ENCODE data around the gene USP17L25.
"Not testable (repeated sequence)": the region's sequence is repeated elsewhere in the genome, so short reads cannot be mapped to it uniquely, and the experiment has no call there.

The USP17L25 gene, protein sequence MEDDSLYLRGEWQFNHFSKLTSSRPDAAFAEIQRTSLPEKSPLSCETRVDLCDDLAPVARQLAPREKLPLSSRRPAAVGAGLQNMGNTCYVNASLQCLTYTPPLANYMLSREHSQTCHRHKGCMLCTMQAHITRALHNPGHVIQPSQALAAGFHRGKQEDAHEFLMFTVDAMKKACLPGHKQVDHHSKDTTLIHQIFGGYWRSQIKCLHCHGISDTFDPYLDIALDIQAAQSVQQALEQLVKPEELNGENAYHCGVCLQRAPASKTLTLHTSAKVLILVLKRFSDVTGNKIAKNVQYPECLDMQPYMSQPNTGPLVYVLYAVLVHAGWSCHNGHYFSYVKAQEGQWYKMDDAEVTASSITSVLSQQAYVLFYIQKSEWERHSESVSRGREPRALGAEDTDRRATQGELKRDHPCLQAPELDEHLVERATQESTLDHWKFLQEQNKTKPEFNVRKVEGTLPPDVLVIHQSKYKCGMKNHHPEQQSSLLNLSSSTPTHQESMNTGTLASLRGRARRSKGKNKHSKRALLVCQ

GRCh38 chr4:9329611-9330010, at the start of gene USP17L25:
Gene USP17L25 (plus strand): TSS chr4:9329911. CDS start chr4:9329911, 0 bp downstream.
- not testable (repeated sequence) for ATAC-seq

- not testable (repeated sequence) for ATAC-seq
Observed at GRCh38 chr4:9324191-9324590, 5.5 kb upstream of the USP17L25 start.

DNA sequence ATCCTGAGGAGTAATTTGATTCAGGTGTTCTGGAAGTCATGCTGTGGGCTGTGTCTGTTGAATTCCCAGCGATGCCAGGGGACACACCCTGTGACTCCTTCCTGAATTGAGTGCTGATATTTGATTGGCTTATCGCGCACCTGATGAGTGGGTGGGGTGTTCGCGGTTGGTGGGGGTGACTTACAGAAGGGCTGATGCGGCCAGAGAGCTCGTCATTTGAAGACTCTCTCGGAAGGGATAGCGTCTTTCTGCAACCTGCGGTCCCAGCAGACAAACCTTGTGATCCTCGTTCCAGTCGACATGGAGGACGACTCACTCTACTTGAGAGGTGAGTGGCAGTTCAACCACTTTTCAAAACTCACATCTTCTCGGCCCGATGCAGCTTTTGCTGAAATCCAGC, 4.8 kb upstream of the USP17L25 start, which contains the start of gene USP17L24:
Gene USP17L24, plus strand, starts transcription at position 301 of the 400 bp plus-strand sequence. Its CDS starts 0 bp downstream, at position 301.
- ATAC-seq, result not testable (repeated sequence)

DNA sequence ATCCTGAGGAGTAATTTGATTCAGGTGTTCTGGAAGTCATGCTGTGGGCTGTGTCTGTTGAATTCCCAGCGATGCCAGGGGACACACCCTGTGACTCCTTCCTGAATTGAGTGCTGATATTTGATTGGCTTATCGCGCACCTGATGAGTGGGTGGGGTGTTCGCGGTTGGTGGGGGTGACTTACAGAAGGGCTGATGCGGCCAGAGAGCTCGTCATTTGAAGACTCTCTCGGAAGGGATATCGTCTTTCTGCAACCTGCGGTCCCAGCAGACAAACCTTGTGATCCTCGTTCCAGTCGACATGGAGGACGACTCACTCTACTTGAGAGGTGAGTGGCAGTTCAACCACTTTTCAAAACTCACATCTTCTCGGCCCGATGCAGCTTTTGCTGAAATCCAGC, 4.6 kb downstream of the USP17L25 start, which contains the start of gene USP17L26:
Gene USP17L26, plus strand, starts transcription at position 301 of the 400 bp plus-strand sequence. Its CDS starts 0 bp downstream, at position 301.
- not testable (repeated sequence) for ATAC-seq

- not testable (repeated sequence) for ATAC-seq
Observed at GRCh38 chr4:9339103-9339502, 9.4 kb downstream of the USP17L25 start, which contains the start of gene USP17L5. Gene USP17L5 (plus strand): TSS chr4:9339403. CDS start chr4:9339403, 0 bp downstream.

DNA sequence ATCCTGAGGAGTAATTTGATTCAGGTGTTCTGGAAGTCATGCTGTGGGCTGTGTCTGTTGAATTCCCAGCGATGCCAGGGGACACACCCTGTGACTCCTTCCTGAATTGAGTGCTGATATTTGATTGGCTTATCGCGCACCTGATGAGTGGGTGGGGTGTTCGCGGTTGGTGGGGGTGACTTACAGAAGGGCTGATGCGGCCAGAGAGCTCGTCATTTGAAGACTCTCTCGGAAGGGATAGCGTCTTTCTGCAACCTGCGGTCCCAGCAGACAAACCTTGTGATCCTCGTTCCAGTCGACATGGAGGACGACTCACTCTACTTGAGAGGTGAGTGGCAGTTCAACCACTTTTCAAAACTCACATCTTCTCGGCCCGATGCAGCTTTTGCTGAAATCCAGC, 14.1 kb downstream of the USP17L25 start, which contains the start of gene USP17L27:
Gene USP17L27, plus strand, starts transcription at position 301 of the 400 bp plus-strand sequence. Its CDS starts 0 bp downstream, at position 301.
- ATAC-seq, result not testable (repeated sequence)

DNA sequence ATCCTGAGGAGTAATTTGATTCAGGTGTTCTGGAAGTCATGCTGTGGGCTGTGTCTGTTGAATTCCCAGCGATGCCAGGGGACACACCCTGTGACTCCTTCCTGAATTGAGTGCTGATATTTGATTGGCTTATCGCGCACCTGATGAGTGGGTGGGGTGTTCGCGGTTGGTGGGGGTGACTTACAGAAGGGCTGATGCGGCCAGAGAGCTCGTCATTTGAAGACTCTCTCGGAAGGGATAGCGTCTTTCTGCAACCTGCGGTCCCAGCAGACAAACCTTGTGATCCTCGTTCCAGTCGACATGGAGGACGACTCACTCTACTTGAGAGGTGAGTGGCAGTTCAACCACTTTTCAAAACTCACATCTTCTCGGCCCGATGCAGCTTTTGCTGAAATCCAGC, 18.9 kb downstream of the USP17L25 start, which contains the start of gene USP17L28:
Gene USP17L28, plus strand, starts transcription at position 301 of the 400 bp plus-strand sequence. Its CDS starts 0 bp downstream, at position 301.
- not testable (repeated sequence) for ATAC-seq

- not testable (repeated sequence) for ATAC-seq
Observed at GRCh38 chr4:9350866-9351265, 21.2 kb downstream of the USP17L25 start.

- ATAC-seq, result not testable (repeated sequence)
Observed at GRCh38 chr4:9353338-9353737, 23.6 kb downstream of the USP17L25 start, which contains the start of gene USP17L29. Gene USP17L29 (plus strand): TSS chr4:9353638. CDS start chr4:9353638, 0 bp downstream.

- ATAC-seq, result not testable (repeated sequence)
Observed at GRCh38 chr4:9362829-9363228, 33.1 kb downstream of the USP17L25 start, which contains the start of gene USP17L30. Gene USP17L30 (plus strand): TSS chr4:9363129. CDS start chr4:9363129, 0 bp downstream.

DNA sequence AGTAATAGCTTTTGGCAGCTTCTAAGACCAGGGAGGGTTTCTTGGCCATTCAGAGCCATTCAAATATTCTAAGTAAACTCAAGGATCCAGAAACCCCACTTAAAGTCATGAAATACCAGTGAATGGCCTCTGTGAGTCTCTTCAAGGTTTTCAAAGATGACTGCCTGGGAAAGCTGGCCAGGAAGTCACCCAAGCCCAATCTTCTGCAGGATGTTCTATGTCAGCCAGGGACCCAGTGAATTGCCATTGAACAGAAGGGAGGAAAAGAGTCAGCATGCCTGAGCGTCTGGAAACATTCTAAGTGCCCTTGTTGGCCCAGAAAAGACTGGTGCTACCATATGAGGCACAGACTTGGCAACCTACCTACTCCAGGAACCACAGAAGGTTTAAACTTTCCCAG, 50.2 kb downstream of the USP17L25 start:
- ATAC-seq, result not testable (repeated sequence)
